T-helper 2 cell treated with Interferon-gamma antibody and Interleukin-4, amounts not matched to agents 100 ng/mL and 5 ng/mL, for 36 hours (primary cell): ENCODE measurements around the gene MATCAP1. TPM values are rescaled to one million over a fixed set of nuclear protein-coding genes. Genes with fewer than 3 reads are reported as not detected.

ENCODE experiments used
- intact Hi-C: fragments of 100-400 bp; cut with micrococcal nuclease; formaldehyde crosslinking; loops from one replicate; pipeline ENCODE4 v1.15.1; 2023
- total RNA-seq: library from RNA; stranded (reverse); gene quantifications from 2 replicates; pipeline ENCODE4 v1.2.3, GENCODE V29; 2022

Gene MATCAP1
- total RNA-seq, 1 donor from 2014 or later, result 57.4 TPM

GRCh38 chr16:67145746-67146145 is 38.0 kb downstream of the MATCAP1 start:
- intact Hi-C loops, result no loop called here

DNA sequence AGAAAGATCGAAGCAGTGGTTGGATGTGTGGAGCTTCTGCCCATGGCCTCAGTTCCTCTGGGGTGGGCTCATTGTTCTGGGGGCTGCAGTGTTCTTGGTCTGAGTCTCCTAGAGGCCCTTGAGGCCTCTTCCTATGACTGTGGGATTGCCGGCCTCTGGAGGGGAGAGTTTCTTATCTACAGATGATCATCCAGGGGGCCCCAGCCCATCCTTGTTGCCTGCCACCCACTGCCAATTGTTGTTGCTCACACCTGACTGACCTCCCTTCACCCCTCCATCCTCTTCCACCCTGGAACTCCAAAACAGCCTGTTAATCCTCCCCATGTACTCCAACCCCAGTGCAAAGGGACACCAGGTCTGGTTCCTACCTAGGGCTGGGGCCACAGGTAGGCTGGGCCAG is 38.8 kb downstream of the MATCAP1 start:
- intact Hi-C loops, result no loop called here

- intact Hi-C loops, result no loop called here
These were observed 41.4 kb downstream of the MATCAP1 start for GRCh38 chr16:67142342-67142741.

DNA sequence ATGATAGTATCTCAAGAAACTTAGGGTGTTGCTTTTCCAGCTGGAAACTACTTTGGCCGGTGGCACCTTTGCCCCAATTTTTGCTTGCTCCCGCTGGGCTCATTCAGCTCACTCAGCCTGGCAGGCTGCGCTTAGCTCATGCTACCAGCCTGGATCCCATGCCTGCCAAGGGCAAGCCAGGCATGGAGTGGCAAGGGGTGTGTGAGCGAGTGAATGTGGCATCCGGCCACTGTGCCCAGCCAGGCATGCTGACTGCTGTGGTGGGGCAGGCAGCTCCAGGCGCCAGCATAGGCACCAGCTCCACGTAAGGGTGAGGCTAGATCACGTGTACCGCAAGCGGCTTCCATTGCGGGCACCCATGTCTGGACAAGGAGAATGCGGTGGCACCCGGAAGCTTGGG is 42.4 kb downstream of the MATCAP1 start:
- intact Hi-C loops, result no loop called here

- intact Hi-C loops, result no loop called here
These were observed 46.2 kb downstream of the MATCAP1 start for GRCh38 chr16:67137605-67138004.

- intact Hi-C loops, result no loop called here
These were observed 54.3 kb downstream of the MATCAP1 start for GRCh38 chr16:67129422-67129821.

- intact Hi-C loops, result no loop called here
These were observed 54.9 kb downstream of the MATCAP1 start for GRCh38 chr16:67128887-67129286.

DNA sequence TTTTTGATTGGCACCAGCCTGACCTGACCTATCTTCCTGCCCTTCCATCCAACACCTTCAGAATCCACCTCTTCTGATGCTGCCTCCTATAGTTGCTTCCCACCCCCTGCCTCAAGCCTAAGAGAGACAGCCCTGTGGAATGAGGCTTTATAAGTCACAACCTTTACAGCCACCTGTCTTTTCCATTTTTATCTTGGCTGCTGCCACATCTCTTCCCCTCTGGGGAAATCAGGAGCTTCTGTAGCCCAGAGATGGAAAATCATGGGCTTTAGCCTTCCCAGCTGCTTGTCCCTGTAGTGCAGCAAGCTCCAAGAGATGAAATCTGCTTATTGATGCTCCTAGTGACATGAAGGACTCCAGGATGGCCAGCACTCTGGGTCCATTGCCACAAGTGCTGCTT is 55.3 kb downstream of the MATCAP1 start:
- intact Hi-C loops, result no loop called here

Other genes starting within 250 kb of the MATCAP1 start
- 110 and 113 TPM in 2 replicates for gene CIAO2B, start 249.6 kb downstream of the MATCAP1 start, total RNA-seq
- gene CES2, start 248.4 kb downstream of the MATCAP1 start, total RNA-seq, result 35.6 and 38.3 TPM in 2 replicates
- gene CES3, start 222.7 kb downstream of the MATCAP1 start, total RNA-seq, result 7.9 and 10.9 TPM in 2 replicates
- 39.6 and 42.2 TPM in 2 replicates for gene CES4A, start 195.4 kb downstream of the MATCAP1 start, total RNA-seq
- gene CBFB, start 154.8 kb downstream of the MATCAP1 start, total RNA-seq, result 235 and 240 TPM in 2 replicates
- gene PHAF1, start 74.0 kb downstream of the MATCAP1 start, total RNA-seq, result 18.7 and 19.3 TPM in 2 replicates
- gene B3GNT9, start 33.0 kb downstream of the MATCAP1 start, total RNA-seq, result 8.1 and 8.3 TPM in 2 replicates
- 48.6 and 52.9 TPM in 2 replicates for gene TRADD, start 24.1 kb downstream of the MATCAP1 start, total RNA-seq
- 32.7 and 34.4 TPM in 2 replicates for gene FBXL8, start 24.0 kb downstream of the MATCAP1 start, total RNA-seq
- 39.3 and 43.9 TPM in 2 replicates for gene HSF4, start 19.2 kb downstream of the MATCAP1 start, total RNA-seq
- 19.4 and 20.2 TPM in 2 replicates for gene NOL3, start 13.4 kb downstream of the MATCAP1 start, total RNA-seq
- gene EXOC3L1, start 6.2 kb upstream of the MATCAP1 start, total RNA-seq, result 0.09 TPM in 1 of 2 replicates, not detected in the other
- 132 and 133 TPM in 2 replicates for gene E2F4, start 8.2 kb upstream of the MATCAP1 start, total RNA-seq
- gene ELMO3, start 15.2 kb upstream of the MATCAP1 start, total RNA-seq, result 7.4 and 8.2 TPM in 2 replicates
- gene TMEM208, start 43.2 kb upstream of the MATCAP1 start, total RNA-seq, result 46.2 and 51.2 TPM in 2 replicates
- gene FHOD1, start 63.5 kb upstream of the MATCAP1 start, total RNA-seq, result 60.3 and 64.6 TPM in 2 replicates
- gene SLC9A5, start 65.0 kb upstream of the MATCAP1 start, total RNA-seq, result 2.9 and 3.3 TPM in 2 replicates
- 19.5 and 21.3 TPM in 2 replicates for gene PLEKHG4, start 95.6 kb upstream of the MATCAP1 start, total RNA-seq
- 0.02 TPM in 1 of 2 replicates, not detected in the other for gene KCTD19, start 142.8 kb upstream of the MATCAP1 start, total RNA-seq
- not detected in 2 replicates for gene LRRC36, start 142.9 kb upstream of the MATCAP1 start, total RNA-seq
- gene TPPP3, start 209.5 kb upstream of the MATCAP1 start, total RNA-seq, result not detected in 2 replicates
- gene ZDHHC1, start 232.5 kb upstream of the MATCAP1 start, total RNA-seq, result 0.36 and 0.48 TPM in 2 replicates
- gene HSD11B2, start 247.2 kb upstream of the MATCAP1 start, total RNA-seq, result 0.36 and 0.93 TPM in 2 replicates